ENCODE results near the gene GSG1L. TPM values are rescaled to one million over a fixed set of nuclear protein-coding genes. Genes with fewer than 3 reads are reported as not detected.

The GSG1L gene
- total and polyA plus RNA-seq, 9 of the 15 experiments (the other 6 are each of a cell fraction or from before 2014, with no cell fraction given), result not detected

GRCh38 chr16:27756206-27756970 lies 307.1 kb downstream of the GSG1L start (continued):
- TF ChIP-seq THRB (CRISPR knock-in tag; conservative IDR thresholded peaks at IDR 0.05), result no peak
- TF ChIP-seq USF1 (CRISPR knock-in tag; IDR thresholded peaks at IDR 0.05), result no peak
- TF ChIP-seq DMBX1 (CRISPR knock-in tag; IDR thresholded peaks at IDR 0.05; ENCODE audit: borderline replicate concordance), result peak; percentile 21; the same call in 1 of the 2 replicates
- no peak for TF ChIP-seq ZNF512 (tag; IDR thresholded peaks at IDR 0.05)
- no peak for TF ChIP-seq PCBP1 (IDR thresholded peaks at IDR 0.05; ENCODE audit: low read depth, low read length, poor library complexity, severe bottlenecking)
- peak; percentile 59 for TF ChIP-seq MAFK (IDR thresholded peaks at IDR 0.05; ENCODE audit: low read length)
- no peak for TF ChIP-seq ZNF695 (CRISPR knock-in tag; IDR thresholded peaks at IDR 0.05)
- no peak for TF ChIP-seq IFI16 (CRISPR knock-in tag; IDR thresholded peaks at IDR 0.05)
- TF ChIP-seq NFIC (IDR thresholded peaks at IDR 0.05), result peak; percentile 60
- TF ChIP-seq SRSF3 (IDR thresholded peaks at IDR 0.05; ENCODE audit: insufficient read depth, low read length), result no peak
- peak; percentile 93 for TF ChIP-seq ZFP36 (IDR thresholded peaks at IDR 0.05; ENCODE audit: low read depth, low read length, partially characterized antibody)
- no peak for TF ChIP-seq ZMIZ1 (IDR thresholded peaks at IDR 0.05; ENCODE audit: low read depth in 2 of 2, low read length in 2 of 2)
- peak; percentile 93 for TF ChIP-seq ARID1B (IDR thresholded peaks at IDR 0.05)
- no peak for TF ChIP-seq TCFL5 (CRISPR knock-in tag; conservative IDR thresholded peaks at IDR 0.05)
- TF ChIP-seq ZNF583 (CRISPR knock-in tag; IDR thresholded peaks at IDR 0.05), result 0 out of 2 replicates have a peak, but pooled peaks have one; percentile 39
- no peak for TF ChIP-seq ETS2 (tag; IDR thresholded peaks at IDR 0.05; ENCODE audit: borderline replicate concordance, poor library complexity, severe bottlenecking)
- no peak for TF ChIP-seq RHOXF2B (CRISPR knock-in tag; conservative IDR thresholded peaks at IDR 0.05)
- no peak for TF ChIP-seq LARP7 (IDR thresholded peaks at IDR 0.05)
- TF ChIP-seq ATF2 (CRISPR knock-in tag; IDR thresholded peaks at IDR 0.05), result no peak
- TF ChIP-seq TSC22D4 (tag; IDR thresholded peaks at IDR 0.05), result no peak

Data from K562 (cell line).